Kidney epithelial cell (primary cell): ENCODE results near the gene HOXB3. TPM values are rescaled to one million over a fixed set of nuclear protein-coding genes. Genes with fewer than 3 reads are reported as not detected.

Experiments used
- DNase-seq: peaks from one replicate; pipeline ENCODE4 v3.0.0-alpha.2; 2010; ENCODE audit warnings: low read depth
- H3K27me3 ChIP-seq: 2 replicates; pipeline ENCODE4 v1.6.0; 2011; ENCODE audit warnings: low read length; ENCODE audit not compliant: control insufficient read depth, insufficient read depth
- H3K36me3 ChIP-seq: 2 replicates; pipeline ENCODE4 v1.5.1; 2011; ENCODE audit warnings: low read length; ENCODE audit not compliant: control insufficient read depth, insufficient read depth
- H3K4me3 ChIP-seq: 2 replicates; pipeline ENCODE4 v1.5.1; 2011; ENCODE audit warnings: low read depth, mild to moderate bottlenecking, control low read depth, low read length
- CTCF ChIP-seq: IDR thresholded peaks from 2 replicates; pipeline ENCODE4 v1.5.1; 2011; ENCODE audit warnings: mild to moderate bottlenecking, moderate library complexity, low read length, control low read depth, inconsistent platforms; ENCODE audit not compliant: insufficient read depth, poor library complexity, severe bottlenecking
- total RNA-seq: library from RNA; depleted of rRNA; stranded (reverse); fragments of >200 nt; gene quantifications from 2 replicates; pipeline ENCODE4 v1.2.3, GENCODE V29; 2015

The HOXB3 gene
- total RNA-seq, 1 donor from 2014 or later = 31.1 TPM

- Histone ChIP-seq H3K4me3 (peak overlapping the region; percentile 41), H3K27me3 (peaks cover 6% of the 10 kb centered on the region), H3K36me3 (peaks cover under 1% of the 10 kb centered on the region)
- no peak for DNase-seq
- TF ChIP-seq CTCF = no peak
These were observed 26.9 kb upstream of the HOXB3 start for GRCh38 chr17:48616717-48617470.

- Histone ChIP-seq H3K27me3 (peaks cover 6% of the 10 kb centered on the region), H3K4me3 (peak overlapping the region; percentile 73), H3K36me3 (peaks cover 1% of the 10 kb centered on the region)
- no peak for DNase-seq
- TF ChIP-seq CTCF = no peak
These were observed 26.1 kb upstream of the HOXB3 start for GRCh38 chr17:48615963-48616716.

GRCh38 chr17:48615047-48615962, 25.3 kb upstream of the HOXB3 start, which contains the start of gene HOXB8:
TSS of gene HOXB8 (minus strand) at chr17:48615292. CDS start at chr17:48614704, 588 bp downstream.
- no peak for DNase-seq
- H3K4me3 ChIP-seq = peak within 1 kb of the TSS; percentile 73
- TF ChIP-seq CTCF = no peak
- H3K36me3 ChIP-seq = peaks cover 1% of the 10 kb centered on the region
- peaks cover 6% of the 10 kb centered on the region for H3K27me3 ChIP-seq

- H3K27me3 ChIP-seq = peaks cover 6% of the 10 kb centered on the region
- TF ChIP-seq CTCF = no peak
- H3K4me3 ChIP-seq = peak overlapping the region; percentile 73
- no peak for DNase-seq
- peaks cover 1% of the 10 kb centered on the region for H3K36me3 ChIP-seq
These were observed 24.0 kb upstream of the HOXB3 start for GRCh38 chr17:48613862-48614694.
